Panc1 (cell line): Measurements from ENCODE around the gene ZZZ3. TPM values are rescaled to one million over a fixed set of nuclear protein-coding genes. Genes with fewer than 3 reads are reported as not detected.
A peak's percentile ranks its signal among the peaks of the same experiment; 100 is the strongest.

Experiments used
- ATAC-seq: fragments of 200-7000 bp; cut with Tn5 transposase; 2 replicates; pipeline ENCODE4 v1.9.1; 2020; ENCODE audit warnings: mild to moderate bottlenecking, moderate library complexity
- BruUV-seq: library from RNA; stranded (reverse); fragments of 400-500 nt; replicated peaks from 2 replicates; lab custom pipeline; 2021; lab: Mats Ljungman, UMichigan
- CTCF ChIA-PET: fragments of 300-600 bp; sonication (Branson Sonifier 250); formaldehyde crosslinking; loops from one replicate; lab custom pipeline; 2022; ENCODE audit warnings: antibody characterized with exemption; lab: Charles Lee
- POLR2A ChIA-PET: fragments of 300-600 bp; sonication (Branson Sonifier 250); formaldehyde crosslinking; loops from one replicate; lab custom pipeline; 2022; ENCODE audit warnings: antibody characterized with exemption; lab: Charles Lee
- DNase-seq: peaks from one replicate; pipeline ENCODE4 v3.0.0-alpha.2; 2010; ENCODE audit warnings: low read depth, low spot score
- H3K27ac ChIP-seq: 2 replicates; pipeline ENCODE4 v1.5.1; 2011; ENCODE audit warnings: mild to moderate bottlenecking, low read length, inconsistent platforms
- H3K27me3 ChIP-seq: fragments of 200-500 bp; sonication (Bioruptor generic); 2 replicates; pipeline ENCODE4 v1.6.0; 2014; ENCODE audit warnings: low read length, inconsistent platforms; ENCODE audit not compliant: control insufficient read depth, insufficient read depth
- H3K36me3 ChIP-seq: fragments of 200-500 bp; sonication (Bioruptor generic); 2 replicates; pipeline ENCODE4 v1.5.1; 2014; ENCODE audit warnings: inconsistent platforms, mild to moderate bottlenecking, low read length, moderate library complexity; ENCODE audit not compliant: control insufficient read depth, insufficient read depth
- H3K4me1 ChIP-seq: 2 replicates; pipeline ENCODE4 v1.5.1; 2011; ENCODE audit warnings: inconsistent platforms, mild to moderate bottlenecking, low read length, moderate library complexity; ENCODE audit not compliant: control insufficient read depth, insufficient read depth
- H3K4me3 ChIP-seq, 2 experiments: 2 replicates each; pipeline ENCODE4 v1.5.1; 2011 to 2012; ENCODE audit warnings: low read depth in 2 of 2, low read length in 2 of 2, mild to moderate bottlenecking in 2 of 2, inconsistent platforms in 1 of 2, moderate library complexity in 1 of 2
- H3K9me3 ChIP-seq: fragments of 200-500 bp; sonication (Bioruptor generic); 2 replicates; pipeline ENCODE4 v1.5.1; 2014; ENCODE audit warnings: low read depth, mild to moderate bottlenecking, inconsistent platforms, low read length, moderate library complexity; ENCODE audit not compliant: control insufficient read depth, insufficient read depth
- POLR2AphosphoS5 ChIP-seq: IDR thresholded peaks from 2 replicates; pipeline ENCODE4 v1.6.1; 2012; ENCODE audit warnings: mild to moderate bottlenecking, low read depth, low read length, moderate library complexity
- SIN3A ChIP-seq: IDR thresholded peaks from 2 replicates; pipeline ENCODE4 v1.6.1; 2012; ENCODE audit warnings: low read depth, mild to moderate bottlenecking, low read length, moderate library complexity, borderline replicate concordance; ENCODE audit not compliant: insufficient read depth
- TCF7L2 ChIP-seq: IDR thresholded peaks from 2 replicates; pipeline ENCODE4 v1.6.1; 2011; ENCODE audit warnings: mild to moderate bottlenecking, low read depth, low read length, inconsistent platforms
- in situ Hi-C: cut with HindIII; loops from 2 replicates; pipeline ENCODE4 v1.10.0; 2016; ENCODE audit warnings: low sequenced_read_pairs, low pct_unique_long_range_greater_than_20kb
- intact Hi-C: fragments of 100-400 bp; cut with micrococcal nuclease; formaldehyde crosslinking; loops from one replicate; pipeline ENCODE4 v1.10.0; 2022; ENCODE audit not compliant: unreplicated experiment
- total RNA-seq: library from RNA; stranded (reverse); gene quantifications from one replicate; pipeline ENCODE4 v1.2.1, GENCODE V29; 2021; ENCODE audit not compliant: unreplicated experiment
- TF ChIP-seq, protein P1 (sequence below), 2 experiments: IDR thresholded peaks; 2 replicates each; pipeline ENCODE4 v1.6.1; 2011 to 2012; ENCODE audit warnings: low read depth in 2 of 2, control low read depth in 1 of 2, low read length in 1 of 2, mild to moderate bottlenecking in 1 of 2, moderate library complexity in 1 of 2; ENCODE audit not compliant: insufficient read depth in 1 of 2
- TF ChIP-seq, protein P2 (sequence below): fragments of 450-650 bp; IDR thresholded peaks from 2 replicates; pipeline ENCODE4 v1.5.1; 2017; ENCODE audit warnings: mild to moderate bottlenecking

Gene ZZZ3
- total RNA-seq, 1 experiment from 2014 or later: 52.6 TPM

- TF ChIP-seq, protein P1, sequence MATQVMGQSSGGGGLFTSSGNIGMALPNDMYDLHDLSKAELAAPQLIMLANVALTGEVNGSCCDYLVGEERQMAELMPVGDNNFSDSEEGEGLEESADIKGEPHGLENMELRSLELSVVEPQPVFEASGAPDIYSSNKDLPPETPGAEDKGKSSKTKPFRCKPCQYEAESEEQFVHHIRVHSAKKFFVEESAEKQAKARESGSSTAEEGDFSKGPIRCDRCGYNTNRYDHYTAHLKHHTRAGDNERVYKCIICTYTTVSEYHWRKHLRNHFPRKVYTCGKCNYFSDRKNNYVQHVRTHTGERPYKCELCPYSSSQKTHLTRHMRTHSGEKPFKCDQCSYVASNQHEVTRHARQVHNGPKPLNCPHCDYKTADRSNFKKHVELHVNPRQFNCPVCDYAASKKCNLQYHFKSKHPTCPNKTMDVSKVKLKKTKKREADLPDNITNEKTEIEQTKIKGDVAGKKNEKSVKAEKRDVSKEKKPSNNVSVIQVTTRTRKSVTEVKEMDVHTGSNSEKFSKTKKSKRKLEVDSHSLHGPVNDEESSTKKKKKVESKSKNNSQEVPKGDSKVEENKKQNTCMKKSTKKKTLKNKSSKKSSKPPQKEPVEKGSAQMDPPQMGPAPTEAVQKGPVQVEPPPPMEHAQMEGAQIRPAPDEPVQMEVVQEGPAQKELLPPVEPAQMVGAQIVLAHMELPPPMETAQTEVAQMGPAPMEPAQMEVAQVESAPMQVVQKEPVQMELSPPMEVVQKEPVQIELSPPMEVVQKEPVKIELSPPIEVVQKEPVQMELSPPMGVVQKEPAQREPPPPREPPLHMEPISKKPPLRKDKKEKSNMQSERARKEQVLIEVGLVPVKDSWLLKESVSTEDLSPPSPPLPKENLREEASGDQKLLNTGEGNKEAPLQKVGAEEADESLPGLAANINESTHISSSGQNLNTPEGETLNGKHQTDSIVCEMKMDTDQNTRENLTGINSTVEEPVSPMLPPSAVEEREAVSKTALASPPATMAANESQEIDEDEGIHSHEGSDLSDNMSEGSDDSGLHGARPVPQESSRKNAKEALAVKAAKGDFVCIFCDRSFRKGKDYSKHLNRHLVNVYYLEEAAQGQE (IDR thresholded peaks at IDR 0.05; ENCODE audit: insufficient read depth in 1 of 2, low read depth in 2 of 2, low read length in 1 of 2): no peak
- TF ChIP-seq TCF7L2: no peak
- TF ChIP-seq POLR2AphosphoS5: no peak
- TF ChIP-seq, protein P2, sequence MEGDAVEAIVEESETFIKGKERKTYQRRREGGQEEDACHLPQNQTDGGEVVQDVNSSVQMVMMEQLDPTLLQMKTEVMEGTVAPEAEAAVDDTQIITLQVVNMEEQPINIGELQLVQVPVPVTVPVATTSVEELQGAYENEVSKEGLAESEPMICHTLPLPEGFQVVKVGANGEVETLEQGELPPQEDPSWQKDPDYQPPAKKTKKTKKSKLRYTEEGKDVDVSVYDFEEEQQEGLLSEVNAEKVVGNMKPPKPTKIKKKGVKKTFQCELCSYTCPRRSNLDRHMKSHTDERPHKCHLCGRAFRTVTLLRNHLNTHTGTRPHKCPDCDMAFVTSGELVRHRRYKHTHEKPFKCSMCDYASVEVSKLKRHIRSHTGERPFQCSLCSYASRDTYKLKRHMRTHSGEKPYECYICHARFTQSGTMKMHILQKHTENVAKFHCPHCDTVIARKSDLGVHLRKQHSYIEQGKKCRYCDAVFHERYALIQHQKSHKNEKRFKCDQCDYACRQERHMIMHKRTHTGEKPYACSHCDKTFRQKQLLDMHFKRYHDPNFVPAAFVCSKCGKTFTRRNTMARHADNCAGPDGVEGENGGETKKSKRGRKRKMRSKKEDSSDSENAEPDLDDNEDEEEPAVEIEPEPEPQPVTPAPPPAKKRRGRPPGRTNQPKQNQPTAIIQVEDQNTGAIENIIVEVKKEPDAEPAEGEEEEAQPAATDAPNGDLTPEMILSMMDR: no peak
- TF ChIP-seq SIN3A: no peak
- no peaks in the 10 kb centered on the region for H3K27me3 ChIP-seq
- H3K9me3 ChIP-seq: no peaks in the 10 kb centered on the region
- H3K4me1 ChIP-seq: peaks cover 3% of the 10 kb centered on the region; the same call in 1 of the 2 replicates
- ChIA-PET CTCF (interaction anchor here (0.6 to 0.7 kb wide), 2 partner anchors 520 to 1118 kb away, joined by 3 to 5 read pairs; no protein-coding TSS in a partner anchor), POLR2A (interaction anchor here (0.6 kb wide), 1 partner anchor 185 kb away, joined by 10 read pairs; no protein-coding TSS in a partner anchor)
- BruUV-seq: no TSS peak
- no peak overlapping the region for H3K27ac ChIP-seq
- in situ Hi-C loops: no loop called here
- H3K36me3 ChIP-seq: no peaks in the 10 kb centered on the region
- DNase-seq: no peak
- ATAC-seq: peak; percentile 35; the same call in 1 of the 2 replicates
- intact Hi-C loops: no loop called here
- H3K4me3 ChIP-seq: no peak overlapping the region
Measured at GRCh38 chr1:77659879-77660593, 22.4 kb downstream of the ZZZ3 start.

DNA sequence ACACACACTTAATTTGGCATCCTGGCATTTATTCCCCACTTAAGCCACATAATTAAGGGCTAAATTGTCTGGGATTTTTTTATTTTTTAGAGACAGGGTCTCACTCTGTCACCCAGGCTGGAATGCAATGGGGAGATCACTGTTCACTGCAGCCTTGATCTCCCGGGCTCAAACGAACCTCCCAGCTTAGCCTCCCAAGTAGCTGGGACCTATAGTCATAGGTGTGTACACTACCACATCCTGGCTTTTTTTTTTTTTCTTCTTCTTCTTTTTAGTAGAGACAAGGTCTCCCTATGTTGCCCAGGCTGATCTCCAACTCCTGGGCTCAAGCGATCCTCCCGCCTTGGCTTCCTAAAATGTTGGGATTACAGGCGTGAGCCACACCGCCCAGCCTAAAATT, 24.2 kb downstream of the ZZZ3 start:
- Histone ChIP-seq H3K27ac (no peak overlapping the region), H3K9me3 (no peaks in the 10 kb centered on the region), H3K36me3 (no peaks in the 10 kb centered on the region), H3K4me1 (peaks cover 3% of the 10 kb centered on the region; the same call in 1 of the 2 replicates), H3K27me3 (no peaks in the 10 kb centered on the region), H3K4me3 (no peak overlapping the region)
- in situ Hi-C loops (no loop called here), intact Hi-C loops (no loop called here)
- POLR2A ChIA-PET: no interaction called here
- CTCF ChIA-PET: no interaction called here
- TF ChIP-seq SIN3A: no peak
- TF ChIP-seq, protein P1 (IDR thresholded peaks at IDR 0.05; ENCODE audit: insufficient read depth in 1 of 2, low read depth in 2 of 2, low read length in 1 of 2): no peak
- no peak for TF ChIP-seq TCF7L2
- no peak for TF ChIP-seq POLR2AphosphoS5
- TF ChIP-seq, protein P2: no peak
- BruUV-seq: no TSS peak
- DNase-seq: no peak
- no peak for ATAC-seq
